GM12892 (cell line): Measurements from ENCODE around the gene SMIM24.

ENCODE experiments used
- DNase-seq: peaks from one replicate; pipeline ENCODE4 v3.0.0; 2011; ENCODE audit not compliant: insufficient read length
- FAIRE-seq: peaks from 2 replicates; lab custom pipeline; 2011; peaks lifted over from hg19 to GRCh38; lab: Jason Lieb, UNC
- POLR2A ChIP-seq: IDR thresholded peaks from 2 replicates; pipeline ENCODE4 v1.6.1; 2011; ENCODE audit warnings: low read depth, low read length, control low read depth
- POLR2AphosphoS5 ChIP-seq: IDR thresholded peaks from 2 replicates; pipeline ENCODE4 v1.6.1; 2011; ENCODE audit warnings: low read depth, low read length, control low read depth
- TAF1 ChIP-seq: IDR thresholded peaks from 2 replicates; pipeline ENCODE4 v1.6.1; 2011; ENCODE audit warnings: low read depth, mild to moderate bottlenecking, control low read depth, low read length, borderline replicate concordance

Gene SMIM24

DNA sequence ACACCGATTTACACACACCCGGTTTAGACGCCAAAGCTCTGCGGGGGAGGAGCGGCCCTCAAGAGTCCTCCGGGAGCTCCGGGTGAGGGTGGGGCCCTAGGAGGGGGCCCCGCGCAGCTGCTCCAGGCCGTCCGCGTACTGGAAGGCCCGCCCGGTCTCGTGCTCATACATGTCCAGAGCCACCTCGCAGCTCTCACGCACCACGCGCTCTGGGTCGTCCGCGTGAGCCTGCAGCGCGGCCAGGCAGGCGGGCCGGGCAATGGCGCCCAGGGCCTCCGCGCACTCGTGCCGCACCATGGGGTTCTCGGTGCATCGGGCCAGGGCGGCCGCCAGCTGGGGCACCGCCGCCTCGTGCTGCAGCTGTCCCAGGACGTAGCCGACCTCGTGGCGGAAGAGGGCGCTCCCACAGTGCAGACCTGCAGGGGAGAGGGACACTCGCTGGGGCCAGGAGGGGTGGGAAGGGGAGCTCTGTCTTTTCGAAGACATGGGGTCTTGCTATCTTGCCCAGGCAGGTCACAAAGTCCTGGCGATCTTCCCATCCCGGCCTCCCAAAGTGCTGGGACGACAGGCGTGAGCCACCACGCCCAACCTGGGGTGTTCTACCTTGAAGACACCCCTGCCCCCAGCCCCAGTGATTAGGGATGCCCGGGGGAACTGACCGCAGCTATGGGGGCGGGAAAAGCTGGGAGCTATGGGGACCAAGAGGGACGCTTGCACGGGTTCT, 11.2 kb upstream of the SMIM24 start:
- no peak for FAIRE-seq
- TF ChIP-seq TAF1, result no peak
- TF ChIP-seq POLR2A, result no peak
- no peak for TF ChIP-seq POLR2AphosphoS5
- DNase-seq, result no peak

DNA sequence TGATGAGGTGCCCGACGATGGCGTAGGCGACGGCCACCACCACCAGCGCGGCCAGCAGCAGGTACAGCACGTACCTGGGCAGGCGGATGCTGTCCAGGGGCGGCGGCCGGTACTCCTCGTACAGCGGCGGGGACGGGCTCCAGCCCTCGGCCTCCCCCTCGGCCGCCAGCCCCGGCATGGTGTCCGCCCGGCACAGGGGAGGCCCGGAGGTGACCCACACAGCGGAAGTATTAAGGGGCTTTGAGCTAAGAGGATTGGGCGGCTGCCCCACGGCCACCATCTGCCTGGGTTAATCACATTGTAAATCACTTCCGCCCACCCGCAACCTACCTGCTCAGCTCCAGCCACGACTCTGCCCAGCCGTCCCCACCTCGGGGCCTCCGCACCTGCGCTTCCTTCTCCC, 2.9 kb upstream of the SMIM24 start, which contains the start of gene SMIM44:
Gene SMIM44 (minus strand): TSS at position 216 of the 403 bp plus-strand sequence. CDS start 38 bp downstream, at position 178.
- DNase-seq, result no peak
- no peak for TF ChIP-seq TAF1
- TF ChIP-seq POLR2A, result no peak
- no peak for TF ChIP-seq POLR2AphosphoS5
- no peak for FAIRE-seq

DNA sequence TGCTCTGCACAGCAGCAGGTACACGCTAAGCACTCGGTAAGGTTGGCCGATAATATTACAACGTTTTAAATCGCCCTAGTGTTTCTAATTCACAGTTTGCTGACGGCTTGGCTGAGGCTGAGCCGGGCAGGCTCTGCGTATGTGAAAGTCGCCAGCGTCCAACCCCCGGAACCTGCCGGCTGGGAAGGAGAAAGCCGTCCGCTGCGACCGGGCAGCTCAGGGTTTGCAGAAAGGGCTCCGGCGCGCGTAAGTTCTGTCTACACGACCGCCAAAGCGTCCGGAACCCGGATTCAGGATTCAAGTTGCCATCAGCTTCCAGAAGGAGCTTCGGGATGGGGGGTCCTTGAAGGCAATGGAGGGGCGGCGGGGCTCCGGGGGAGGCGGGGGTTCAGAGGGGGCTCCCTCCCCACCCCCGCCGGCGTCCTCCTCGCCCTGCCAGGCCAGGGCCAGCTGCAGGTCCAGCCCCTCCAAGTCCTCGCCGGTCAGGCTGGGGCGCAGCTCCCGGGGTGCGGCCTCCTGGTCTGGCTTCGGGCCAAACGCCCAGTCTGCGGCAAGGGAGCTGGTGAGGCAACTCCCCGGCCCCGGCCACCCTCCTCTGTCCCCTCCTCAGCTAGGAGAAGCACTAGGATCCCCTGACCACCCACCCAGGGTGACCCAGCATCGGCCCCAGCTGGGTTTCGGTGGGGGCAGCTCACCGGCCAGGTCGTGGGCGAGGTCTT, 2.3 kb upstream of the SMIM24 start:
- DNase-seq (no peak), FAIRE-seq (no peak)
- no peak for TF ChIP-seq TAF1

DNA sequence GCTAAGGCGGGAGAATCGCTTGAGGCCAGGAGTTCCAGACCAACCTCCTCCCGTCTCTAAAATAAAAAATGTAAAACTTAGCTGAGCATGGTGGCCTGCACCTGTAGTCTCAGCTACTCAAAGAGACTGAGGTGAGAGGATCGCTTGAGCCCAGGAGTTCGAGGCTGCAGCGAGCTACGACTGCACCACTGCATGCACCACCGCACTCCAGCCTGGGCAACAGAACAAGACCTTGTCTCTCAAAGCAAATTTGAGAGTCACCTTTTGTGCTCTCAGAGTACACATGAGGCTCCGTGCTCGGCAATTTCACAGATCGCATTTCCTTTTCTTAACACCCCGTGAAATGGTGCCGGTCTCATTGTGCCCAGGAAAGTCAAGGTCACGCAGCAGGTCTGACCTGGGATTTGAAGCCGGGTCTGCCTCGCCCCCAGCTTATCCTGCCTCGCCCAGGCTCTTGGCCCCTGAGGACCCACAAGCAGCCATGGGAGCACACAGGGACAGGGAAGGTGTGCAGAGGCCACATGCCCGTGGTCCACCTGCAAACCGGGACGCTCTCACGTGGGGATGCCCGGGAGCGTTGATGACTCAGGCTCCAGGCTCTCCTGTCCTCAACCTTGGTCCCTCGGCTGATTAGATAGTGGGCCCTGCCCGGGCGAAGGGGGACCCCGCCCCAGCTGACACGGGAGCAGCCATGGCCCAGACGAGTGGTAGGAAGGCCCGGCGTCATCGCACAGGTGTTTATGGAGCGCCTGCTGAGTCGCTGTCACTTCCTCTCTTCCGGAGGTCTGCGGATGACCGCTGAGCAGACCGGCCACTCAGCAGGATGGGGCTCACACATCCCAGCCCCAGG, 1.1 kb upstream of the SMIM24 start:
- DNase-seq (no peak), FAIRE-seq (no peak)
- no peak for TF ChIP-seq POLR2AphosphoS5
- TF ChIP-seq POLR2A, result no peak
- TF ChIP-seq TAF1, result no peak

DNA sequence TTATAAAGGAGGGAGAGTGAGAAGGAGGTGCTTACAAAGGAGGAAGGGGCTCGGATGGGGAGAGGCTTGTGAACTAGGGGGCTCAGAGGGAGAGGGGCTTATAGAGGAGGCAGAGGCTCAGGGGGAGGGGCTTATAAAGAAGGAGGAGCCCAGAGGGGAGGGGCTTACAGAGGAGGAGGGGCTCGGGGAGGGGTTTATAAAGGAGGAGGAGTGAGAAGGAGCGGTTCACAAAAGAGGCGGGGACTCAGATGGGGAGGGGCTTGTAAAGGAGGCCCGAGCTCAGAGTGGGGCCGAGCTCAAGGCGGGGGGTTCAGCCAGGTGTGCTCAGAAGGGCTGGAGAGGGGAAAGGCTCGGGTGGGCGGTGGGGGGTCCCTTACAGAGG, 500 bp downstream of the SMIM24 start:
- DNase-seq, result no peak
- FAIRE-seq, result no peak
- TF ChIP-seq TAF1 (no peak), POLR2A (no peak), POLR2AphosphoS5 (no peak)

DNA sequence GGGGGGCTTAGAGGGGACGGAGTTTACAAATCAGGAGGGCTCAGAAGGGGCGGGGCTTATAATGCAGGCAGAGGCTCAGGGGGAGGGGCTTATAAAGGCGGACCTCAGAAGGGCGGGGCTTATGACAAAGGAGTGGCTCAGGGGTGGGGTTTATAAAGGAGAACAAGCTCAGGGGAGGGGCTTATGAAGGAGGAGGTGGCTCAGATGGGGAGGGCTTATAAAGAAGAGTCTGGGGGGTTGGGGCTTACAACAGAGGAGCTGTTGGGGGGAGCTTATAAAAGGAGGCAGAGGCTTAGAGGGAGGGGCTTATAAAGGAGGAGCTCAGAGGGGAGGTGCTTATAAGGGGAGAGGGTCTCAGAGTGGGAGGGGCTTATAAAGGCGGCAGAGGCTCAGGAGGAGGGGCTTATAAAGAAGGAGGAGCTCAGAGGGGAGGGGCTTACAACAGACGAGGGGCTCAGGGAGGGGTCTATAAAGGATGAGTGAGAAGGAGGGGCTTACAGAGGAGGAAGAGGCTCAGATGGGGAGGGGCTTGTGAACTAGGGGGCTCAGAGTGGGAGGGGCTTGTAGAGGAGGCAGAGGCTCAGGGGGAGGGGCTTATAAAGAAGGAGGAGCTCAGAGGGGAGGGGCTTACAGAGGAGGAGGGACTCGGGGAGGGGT, 1.0 kb downstream of the SMIM24 start:
- FAIRE-seq (no peak), DNase-seq (no peak)
- TF ChIP-seq POLR2AphosphoS5 (no peak), TAF1 (no peak), POLR2A (no peak)

DNA sequence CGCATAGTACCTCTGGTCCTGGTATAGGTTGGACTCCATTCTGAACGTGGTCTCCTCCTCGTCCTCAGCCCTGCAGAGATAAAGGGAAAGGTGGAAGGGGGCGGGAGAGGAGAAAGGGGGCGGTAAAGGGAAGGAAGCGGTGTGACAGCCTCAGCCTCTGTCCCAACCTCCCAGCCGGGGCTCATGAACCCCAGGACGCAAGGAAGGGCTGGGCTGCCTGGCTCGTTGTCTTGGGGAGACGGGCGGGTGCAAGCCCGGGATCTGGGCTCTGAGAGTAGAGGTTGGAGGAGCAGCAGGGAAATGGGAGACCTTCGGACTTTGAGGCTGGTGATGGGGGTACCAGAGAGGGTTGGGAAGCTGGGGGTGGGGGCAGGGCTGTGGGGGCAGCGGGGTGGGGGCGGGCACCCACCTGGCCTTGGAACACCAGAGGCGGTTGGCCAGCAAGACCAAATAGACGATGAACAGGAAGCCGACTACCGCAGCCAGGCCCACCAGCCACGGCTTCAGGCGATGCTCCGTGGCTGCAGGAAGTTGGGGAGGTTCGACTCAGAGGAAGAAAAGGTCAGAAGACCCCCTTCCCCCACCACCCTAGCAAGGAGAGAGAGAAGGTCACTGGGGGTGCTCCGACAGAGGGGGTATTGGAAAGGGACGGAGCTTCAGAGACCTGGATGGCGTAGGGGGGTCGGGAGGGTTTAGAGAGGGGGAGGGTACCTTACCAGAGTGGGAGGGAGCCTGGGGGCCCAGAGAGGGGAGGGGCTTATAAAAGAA, 1.7 kb downstream of the SMIM24 start:
- TF ChIP-seq POLR2A (no peak), POLR2AphosphoS5 (no peak), TAF1 (no peak)
- DNase-seq, result no peak
- no peak for FAIRE-seq

DNA sequence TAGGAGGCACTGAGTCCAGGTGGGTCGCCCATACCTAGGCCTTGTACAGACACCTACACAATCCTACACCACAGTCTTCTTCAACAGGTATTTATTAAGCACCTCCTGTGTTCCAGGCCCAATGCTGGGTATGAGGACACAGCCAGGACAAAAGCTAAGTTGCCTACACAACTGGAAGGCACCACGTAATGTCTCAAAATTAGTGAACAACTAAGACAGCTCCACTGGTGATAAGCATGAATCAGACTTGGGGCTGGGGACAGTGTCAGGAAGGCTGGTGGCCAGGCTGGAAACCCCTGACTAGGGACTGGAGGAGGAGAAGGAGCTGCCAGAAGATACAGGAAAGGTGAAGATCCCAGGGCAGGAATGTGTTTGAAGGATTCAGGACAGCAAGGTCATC, 2.4 kb downstream of the SMIM24 start:
- FAIRE-seq (no peak), DNase-seq (no peak)
- no peak for TF ChIP-seq POLR2A
- no peak for TF ChIP-seq TAF1
- no peak for TF ChIP-seq POLR2AphosphoS5

DNA sequence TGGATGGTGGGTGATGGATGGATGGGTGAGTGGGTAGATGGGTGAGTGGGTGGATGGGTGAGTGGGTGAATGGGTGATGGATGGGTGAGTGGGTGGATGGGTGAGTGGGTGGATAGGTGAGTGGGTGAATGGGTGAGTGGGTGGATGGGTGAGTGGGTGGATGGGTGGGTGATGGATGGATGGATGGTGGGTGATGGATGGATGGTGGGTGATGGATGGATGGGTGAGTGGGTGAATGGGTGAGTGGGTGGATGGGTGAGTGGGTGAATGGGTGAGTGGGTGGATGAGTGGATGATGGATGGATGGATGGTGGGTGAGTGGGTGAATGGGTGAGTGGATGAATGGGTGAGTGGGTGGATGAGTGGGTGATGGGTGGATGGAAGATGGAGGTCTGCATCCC, 2.8 kb downstream of the SMIM24 start:
- DNase-seq (no peak), FAIRE-seq (no peak)
- TF ChIP-seq TAF1 (no peak), POLR2A (no peak), POLR2AphosphoS5 (no peak)

DNA sequence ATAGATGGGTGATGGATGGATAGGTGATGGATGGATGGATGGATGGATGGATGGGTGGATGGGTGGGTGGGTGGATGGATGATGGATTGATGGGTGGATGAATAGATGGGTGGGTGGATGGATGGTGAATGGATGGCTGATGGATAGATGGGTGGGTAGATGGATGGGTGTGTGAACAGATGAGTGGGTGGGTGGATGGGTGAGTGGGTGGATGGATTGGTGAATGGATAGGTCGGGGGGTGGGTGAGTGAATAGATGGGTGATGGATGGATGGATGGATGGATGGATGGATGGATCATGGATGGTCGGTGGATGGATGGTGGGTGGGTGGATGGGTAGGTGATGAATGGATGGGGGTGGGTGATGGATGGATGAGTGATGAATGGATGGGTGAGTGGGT, 3.5 kb downstream of the SMIM24 start:
- FAIRE-seq (no peak), DNase-seq (no peak)
- TF ChIP-seq TAF1 (no peak), POLR2A (no peak), POLR2AphosphoS5 (no peak)
